ENCODE measurements around the gene AGK.

DNA sequence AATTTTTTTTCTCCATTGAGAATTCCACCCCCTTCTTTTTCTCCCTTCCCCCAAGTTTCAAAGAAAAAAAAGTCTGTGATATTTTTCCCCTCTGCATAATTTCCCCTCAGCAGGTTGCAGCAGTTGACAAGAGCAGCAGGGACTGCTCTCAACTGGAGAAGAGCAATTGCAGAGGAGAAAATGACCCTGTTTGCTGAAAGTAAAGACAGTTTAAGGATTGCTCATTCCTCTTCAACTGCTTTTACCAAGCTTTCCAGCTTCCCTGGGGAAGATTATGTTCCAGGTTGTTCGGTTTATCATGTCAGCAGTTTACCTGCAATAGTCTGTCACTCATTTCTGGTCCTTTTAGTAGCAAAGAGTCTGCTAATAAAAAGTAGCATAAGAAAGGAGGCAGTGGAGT is 16.2 kb downstream of the AGK start:
- no peak for TF ChIP-seq POLR2A (IDR thresholded peaks at IDR 0.05)
- TF ChIP-seq, protein P1, sequence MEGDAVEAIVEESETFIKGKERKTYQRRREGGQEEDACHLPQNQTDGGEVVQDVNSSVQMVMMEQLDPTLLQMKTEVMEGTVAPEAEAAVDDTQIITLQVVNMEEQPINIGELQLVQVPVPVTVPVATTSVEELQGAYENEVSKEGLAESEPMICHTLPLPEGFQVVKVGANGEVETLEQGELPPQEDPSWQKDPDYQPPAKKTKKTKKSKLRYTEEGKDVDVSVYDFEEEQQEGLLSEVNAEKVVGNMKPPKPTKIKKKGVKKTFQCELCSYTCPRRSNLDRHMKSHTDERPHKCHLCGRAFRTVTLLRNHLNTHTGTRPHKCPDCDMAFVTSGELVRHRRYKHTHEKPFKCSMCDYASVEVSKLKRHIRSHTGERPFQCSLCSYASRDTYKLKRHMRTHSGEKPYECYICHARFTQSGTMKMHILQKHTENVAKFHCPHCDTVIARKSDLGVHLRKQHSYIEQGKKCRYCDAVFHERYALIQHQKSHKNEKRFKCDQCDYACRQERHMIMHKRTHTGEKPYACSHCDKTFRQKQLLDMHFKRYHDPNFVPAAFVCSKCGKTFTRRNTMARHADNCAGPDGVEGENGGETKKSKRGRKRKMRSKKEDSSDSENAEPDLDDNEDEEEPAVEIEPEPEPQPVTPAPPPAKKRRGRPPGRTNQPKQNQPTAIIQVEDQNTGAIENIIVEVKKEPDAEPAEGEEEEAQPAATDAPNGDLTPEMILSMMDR (IDR thresholded peaks at IDR 0.05) = no peak

Data from Peyer's patch (tissue), 4 donors.